Measurements from ENCODE around the gene YIF1B. TPM values are rescaled to one million over a fixed set of nuclear protein-coding genes. Genes with fewer than 3 reads are reported as not detected.
"Not testable (repeated sequence)": the region's sequence is repeated elsewhere in the genome, so short reads cannot be mapped to it uniquely, and the experiment has no call there.

The YIF1B gene
- total and polyA plus RNA-seq, 9 of the 15 experiments (the other 6 are each of a cell fraction or from before 2014, with no cell fraction given), result 8.5 to 586 (median 323) TPM

- peak; percentile 67 for TF ChIP-seq MGA (IDR thresholded peaks at IDR 0.05)
- 0 out of 2 replicates have a peak, but pooled peaks have one; percentile 29 for TF ChIP-seq DPF2 (IDR thresholded peaks at IDR 0.05)
- TF ChIP-seq TAL1 (IDR thresholded peaks at IDR 0.05), result peak; percentile 28; the same call in 1 of the 2 replicates
- TF ChIP-seq, protein P1, sequence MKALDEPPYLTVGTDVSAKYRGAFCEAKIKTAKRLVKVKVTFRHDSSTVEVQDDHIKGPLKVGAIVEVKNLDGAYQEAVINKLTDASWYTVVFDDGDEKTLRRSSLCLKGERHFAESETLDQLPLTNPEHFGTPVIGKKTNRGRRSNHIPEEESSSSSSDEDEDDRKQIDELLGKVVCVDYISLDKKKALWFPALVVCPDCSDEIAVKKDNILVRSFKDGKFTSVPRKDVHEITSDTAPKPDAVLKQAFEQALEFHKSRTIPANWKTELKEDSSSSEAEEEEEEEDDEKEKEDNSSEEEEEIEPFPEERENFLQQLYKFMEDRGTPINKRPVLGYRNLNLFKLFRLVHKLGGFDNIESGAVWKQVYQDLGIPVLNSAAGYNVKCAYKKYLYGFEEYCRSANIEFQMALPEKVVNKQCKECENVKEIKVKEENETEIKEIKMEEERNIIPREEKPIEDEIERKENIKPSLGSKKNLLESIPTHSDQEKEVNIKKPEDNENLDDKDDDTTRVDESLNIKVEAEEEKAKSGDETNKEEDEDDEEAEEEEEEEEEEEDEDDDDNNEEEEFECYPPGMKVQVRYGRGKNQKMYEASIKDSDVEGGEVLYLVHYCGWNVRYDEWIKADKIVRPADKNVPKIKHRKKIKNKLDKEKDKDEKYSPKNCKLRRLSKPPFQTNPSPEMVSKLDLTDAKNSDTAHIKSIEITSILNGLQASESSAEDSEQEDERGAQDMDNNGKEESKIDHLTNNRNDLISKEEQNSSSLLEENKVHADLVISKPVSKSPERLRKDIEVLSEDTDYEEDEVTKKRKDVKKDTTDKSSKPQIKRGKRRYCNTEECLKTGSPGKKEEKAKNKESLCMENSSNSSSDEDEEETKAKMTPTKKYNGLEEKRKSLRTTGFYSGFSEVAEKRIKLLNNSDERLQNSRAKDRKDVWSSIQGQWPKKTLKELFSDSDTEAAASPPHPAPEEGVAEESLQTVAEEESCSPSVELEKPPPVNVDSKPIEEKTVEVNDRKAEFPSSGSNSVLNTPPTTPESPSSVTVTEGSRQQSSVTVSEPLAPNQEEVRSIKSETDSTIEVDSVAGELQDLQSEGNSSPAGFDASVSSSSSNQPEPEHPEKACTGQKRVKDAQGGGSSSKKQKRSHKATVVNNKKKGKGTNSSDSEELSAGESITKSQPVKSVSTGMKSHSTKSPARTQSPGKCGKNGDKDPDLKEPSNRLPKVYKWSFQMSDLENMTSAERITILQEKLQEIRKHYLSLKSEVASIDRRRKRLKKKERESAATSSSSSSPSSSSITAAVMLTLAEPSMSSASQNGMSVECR (CRISPR knock-in tag; IDR thresholded peaks at IDR 0.05), result peak; percentile 14; the same call in 1 of the 2 replicates
- not testable (repeated sequence) for TF ChIP-seq NR4A1 (CRISPR knock-in tag; IDR thresholded peaks at IDR 0.05)
- TF ChIP-seq NR4A1 (tag; IDR thresholded peaks at IDR 0.05), result 0 out of 2 replicates have a peak, but pooled peaks have one; percentile 30
- peak in 1 of 2 experiments; percentile 56 for TF ChIP-seq E2F6 (IDR thresholded peaks at IDR 0.05; ENCODE audit: borderline replicate concordance in 1 of 2, extremely low read depth in 1 of 2, insufficient read depth in 1 of 2, insufficient read length in 1 of 2, low read depth in 1 of 2, low read length in 1 of 2, poor library complexity in 1 of 2, severe bottlenecking in 1 of 2)
- TF ChIP-seq CBFA2T2 (conservative IDR thresholded peaks at IDR 0.05), result peak; percentile 45
These were observed 47.4 kb upstream of the YIF1B start (continued) for GRCh38 chr19:38362946-38363688.

All from K562 (cell line).